ENCODE results near the gene FHIP2A. TPM values are rescaled to one million over a fixed set of nuclear protein-coding genes. Genes with fewer than 3 reads are reported as not detected.

FHIP2A gene
- polyA plus RNA-seq, 1 donor (not counting 4 experiments of a cell fraction or from before 2014, with no cell fraction given): 14.9 TPM

DNA sequence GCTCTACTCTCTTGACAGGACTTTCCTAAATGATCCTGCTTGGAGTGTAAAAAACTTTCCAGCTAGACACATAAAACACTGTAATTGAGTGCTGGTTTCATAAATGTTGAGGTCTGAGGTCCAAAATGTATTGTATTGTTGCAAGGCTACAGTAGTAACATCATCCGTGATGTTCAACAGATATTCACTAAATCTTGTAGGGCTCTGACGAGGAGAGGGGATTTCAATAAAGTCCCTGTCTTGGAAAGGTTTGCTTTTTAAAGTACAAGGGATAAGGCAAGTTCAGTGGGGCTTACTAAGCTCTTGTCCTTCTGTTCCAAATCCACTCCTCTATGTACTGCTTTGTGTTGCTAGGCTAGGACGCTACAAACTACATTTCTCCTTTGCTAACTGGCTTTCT lies 48.9 kb downstream of the FHIP2A start:
- H3K27ac ChIP-seq (ENCODE audit: control insufficient read depth, insufficient read depth, low read length): no peak overlapping the region
- no peak overlapping the region for H3K4me2 ChIP-seq (ENCODE audit: control insufficient read depth, extremely low read depth, insufficient read depth, low read depth, low read length)
- TF ChIP-seq, protein P1, sequence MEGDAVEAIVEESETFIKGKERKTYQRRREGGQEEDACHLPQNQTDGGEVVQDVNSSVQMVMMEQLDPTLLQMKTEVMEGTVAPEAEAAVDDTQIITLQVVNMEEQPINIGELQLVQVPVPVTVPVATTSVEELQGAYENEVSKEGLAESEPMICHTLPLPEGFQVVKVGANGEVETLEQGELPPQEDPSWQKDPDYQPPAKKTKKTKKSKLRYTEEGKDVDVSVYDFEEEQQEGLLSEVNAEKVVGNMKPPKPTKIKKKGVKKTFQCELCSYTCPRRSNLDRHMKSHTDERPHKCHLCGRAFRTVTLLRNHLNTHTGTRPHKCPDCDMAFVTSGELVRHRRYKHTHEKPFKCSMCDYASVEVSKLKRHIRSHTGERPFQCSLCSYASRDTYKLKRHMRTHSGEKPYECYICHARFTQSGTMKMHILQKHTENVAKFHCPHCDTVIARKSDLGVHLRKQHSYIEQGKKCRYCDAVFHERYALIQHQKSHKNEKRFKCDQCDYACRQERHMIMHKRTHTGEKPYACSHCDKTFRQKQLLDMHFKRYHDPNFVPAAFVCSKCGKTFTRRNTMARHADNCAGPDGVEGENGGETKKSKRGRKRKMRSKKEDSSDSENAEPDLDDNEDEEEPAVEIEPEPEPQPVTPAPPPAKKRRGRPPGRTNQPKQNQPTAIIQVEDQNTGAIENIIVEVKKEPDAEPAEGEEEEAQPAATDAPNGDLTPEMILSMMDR (optimal IDR thresholded peaks at IDR 0.05 in 1 of 3, IDR thresholded peaks at IDR 0.05 in 1 of 3, conservative IDR thresholded peaks at IDR 0.05 in 1 of 3; ENCODE audit: extremely low read depth in 1 of 3, insufficient read depth in 2 of 3, low read length in 3 of 3): no peak
- no peak for TF ChIP-seq EZH2 (IDR thresholded peaks at IDR 0.05; ENCODE audit: low read length)
- no peaks in the 10 kb centered on the region for H3K27me3 ChIP-seq (ENCODE audit: control insufficient read depth, extremely low read depth, insufficient read depth, low read length)
- H3K9me3 ChIP-seq (ENCODE audit: control insufficient read depth, low read depth, low read length): no peaks in the 10 kb centered on the region
- H3K79me2 ChIP-seq (ENCODE audit: control insufficient read depth, insufficient read depth, low read length): no peaks in the 10 kb centered on the region
- no peak for FAIRE-seq
- DNase-seq (ENCODE audit: low read depth, low spot score): no peak
- H4K20me1 ChIP-seq (ENCODE audit: control insufficient read depth, extremely low read depth, insufficient read depth, low read length): no peaks in the 10 kb centered on the region
- no peaks in the 10 kb centered on the region for H3K36me3 ChIP-seq (ENCODE audit: control insufficient read depth in 2 of 2, extremely low read depth in 1 of 2, insufficient read depth in 2 of 2, low read length in 2 of 2)
- dilution Hi-C loops (cut with MboI; ENCODE audit: extremely low pct_ligation_motif_present, low sequenced_read_pairs): no loop called here
- peaks cover 16% of the 10 kb centered on the region for H3K4me1 ChIP-seq (ENCODE audit: control insufficient read depth, extremely low read depth, insufficient read depth, low read length)
- H3K9ac ChIP-seq (ENCODE audit: control insufficient read depth, extremely low read depth, insufficient read depth, low read length): no peak overlapping the region
- no peaks in the 10 kb centered on the region for H3K9me1 ChIP-seq (ENCODE audit: control insufficient read depth, extremely low read depth, insufficient read depth, low read length)
- no peak overlapping the region for H3K4me3 ChIP-seq (ENCODE audit: control insufficient read depth in 2 of 3, extremely low read depth in 1 of 3, insufficient read depth in 2 of 3, low read depth in 1 of 3, low read length in 3 of 3)
- H2AFZ ChIP-seq (ENCODE audit: control insufficient read depth, low read length): no peak overlapping the region

DNA sequence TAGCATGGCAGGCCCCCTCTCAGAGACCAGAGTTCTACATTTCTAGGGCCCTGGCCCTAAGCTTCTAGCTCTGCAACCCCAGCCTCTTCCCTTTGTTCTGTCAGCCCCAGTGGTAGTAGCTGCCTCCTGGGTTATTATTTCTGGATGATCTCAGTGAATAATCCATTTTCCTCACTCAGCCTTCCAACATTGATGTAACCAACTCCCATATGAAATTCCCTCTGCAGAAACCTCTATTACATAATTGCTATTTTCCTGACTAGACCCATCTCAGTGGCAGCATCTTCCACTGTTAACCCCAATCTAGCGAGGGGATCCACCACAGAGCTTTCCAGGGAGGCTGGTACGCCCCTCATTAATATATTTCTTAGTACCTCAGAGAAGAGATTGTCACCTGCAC lies 49.8 kb downstream of the FHIP2A start:
- Histone ChIP-seq H3K36me3 (ENCODE audit: control insufficient read depth in 2 of 2, extremely low read depth in 1 of 2, insufficient read depth in 2 of 2, low read length in 2 of 2) (no peaks in the 10 kb centered on the region), H4K20me1 (ENCODE audit: control insufficient read depth, extremely low read depth, insufficient read depth, low read length) (no peaks in the 10 kb centered on the region), H3K4me1 (ENCODE audit: control insufficient read depth, extremely low read depth, insufficient read depth, low read length) (peaks cover 17% of the 10 kb centered on the region), H3K79me2 (ENCODE audit: control insufficient read depth, insufficient read depth, low read length) (no peaks in the 10 kb centered on the region), H3K9me3 (ENCODE audit: control insufficient read depth, low read depth, low read length) (no peaks in the 10 kb centered on the region), H3K27me3 (ENCODE audit: control insufficient read depth, extremely low read depth, insufficient read depth, low read length) (no peaks in the 10 kb centered on the region), H3K27ac (ENCODE audit: control insufficient read depth, insufficient read depth, low read length) (no peak overlapping the region), H3K9ac (ENCODE audit: control insufficient read depth, extremely low read depth, insufficient read depth, low read length) (no peak overlapping the region), H3K4me2 (ENCODE audit: control insufficient read depth, extremely low read depth, insufficient read depth, low read depth, low read length) (no peak overlapping the region), H3K4me3 (ENCODE audit: control insufficient read depth in 2 of 3, extremely low read depth in 1 of 3, insufficient read depth in 2 of 3, low read depth in 1 of 3, low read length in 3 of 3) (no peak overlapping the region), H2AFZ (ENCODE audit: control insufficient read depth, low read length) (no peak overlapping the region), H3K9me1 (ENCODE audit: control insufficient read depth, extremely low read depth, insufficient read depth, low read length) (no peaks in the 10 kb centered on the region)
- no peak for FAIRE-seq
- dilution Hi-C loops (cut with MboI; ENCODE audit: extremely low pct_ligation_motif_present, low sequenced_read_pairs): no loop called here
- DNase-seq (ENCODE audit: low read depth, low spot score): no peak
- TF ChIP-seq, protein P1 (optimal IDR thresholded peaks at IDR 0.05 in 1 of 3, IDR thresholded peaks at IDR 0.05 in 1 of 3, conservative IDR thresholded peaks at IDR 0.05 in 1 of 3; ENCODE audit: extremely low read depth in 1 of 3, insufficient read depth in 2 of 3, low read length in 3 of 3): no peak
- TF ChIP-seq EZH2 (IDR thresholded peaks at IDR 0.05; ENCODE audit: low read length): no peak

Other genes with a start within 250 kb of the FHIP2A start
- gene ABLIM1, start 163.5 kb upstream of the FHIP2A start, polyA plus RNA-seq: 47.6 to 91.7 TPM (median 55.2 TPM) in 3 replicates
- 12.6 to 20.5 TPM (median 14.3 TPM) in 3 replicates for gene TRUB1, start 116.4 kb downstream of the FHIP2A start, polyA plus RNA-seq